MCF 10A (cell line): Measurements from ENCODE around the gene CNOT4. TPM values are rescaled to one million over a fixed set of nuclear protein-coding genes. Genes with fewer than 3 reads are reported as not detected.
"Not testable (repeated sequence)": the region's sequence is repeated elsewhere in the genome, so short reads cannot be mapped to it uniquely, and the experiment has no call there.

Experiments
- BruUV-seq: library from RNA; stranded (reverse); fragments of 400-500 nt; replicated peaks from 2 replicates; lab custom pipeline; 2021; lab: Mats Ljungman, UMichigan
- CTCF ChIA-PET: fragments of 300-600 bp; sonication (Branson Sonifier 250); formaldehyde crosslinking; extraction: SDS; loops from one replicate; lab custom pipeline; 2021; ENCODE audit warnings: antibody characterized with exemption, inconsistent platforms; lab: Yijun Ruan, JAX
- POLR2A ChIA-PET: fragments of 300-600, 350-650 bp; sonication (Branson Sonifier 250); formaldehyde crosslinking; extraction: SDS; loops from one replicate; lab custom pipeline; 2020; ENCODE audit warnings: antibody characterized with exemption, inconsistent platforms; lab: Yijun Ruan, JAX
- DNase-seq: peaks from one replicate; pipeline ENCODE4 v3.0.0-alpha.2; 2018; ENCODE audit not compliant: unreplicated experiment
- H3K27ac Mint-ChIP-seq: one replicate; pipeline ENCODE4 v1.8.0; 2022; ENCODE audit warnings: mild to moderate bottlenecking, low read depth, mixed read lengths; ENCODE audit not compliant: unreplicated experiment
- H3K27me3 Mint-ChIP-seq: one replicate; pipeline ENCODE4 v1.8.0; 2022; ENCODE audit warnings: mixed read lengths; ENCODE audit not compliant: insufficient read depth, unreplicated experiment
- H3K36me3 Mint-ChIP-seq: one replicate; pipeline ENCODE4 v1.8.0; 2022; ENCODE audit warnings: mild to moderate bottlenecking, moderate library complexity, mixed read lengths; ENCODE audit not compliant: insufficient read depth, unreplicated experiment
- H3K4me1 Mint-ChIP-seq: one replicate; pipeline ENCODE4 v1.8.0; 2022; ENCODE audit warnings: mixed read lengths; ENCODE audit not compliant: insufficient read depth, unreplicated experiment
- H3K4me3 Mint-ChIP-seq: one replicate; pipeline ENCODE4 v1.8.0; 2022; ENCODE audit warnings: mild to moderate bottlenecking, moderate library complexity, mixed read lengths; ENCODE audit not compliant: unreplicated experiment
- H3K9me3 Mint-ChIP-seq: one replicate; pipeline ENCODE4 v1.8.0; 2022; ENCODE audit warnings: mixed read lengths; ENCODE audit not compliant: unreplicated experiment
- intact Hi-C: fragments of 100-400 bp; cut with micrococcal nuclease; formaldehyde crosslinking; loops from 2 replicates; pipeline ENCODE4 v1.14.1; 2022
- total RNA-seq: library from RNA; stranded (reverse); gene quantifications from 2 replicates; pipeline ENCODE4 v1.2.3, GENCODE V29; 2022
- TF ChIP-seq, protein P1 (sequence below): fragments of 200-600 bp; IDR thresholded peaks from one replicate; pipeline ENCODE4 v1.8.0; 2022; ENCODE audit warnings: antibody characterized with exemption, mild to moderate bottlenecking; ENCODE audit not compliant: unreplicated experiment

CNOT4 gene
- total RNA-seq, 1 experiment from 2014 or later = 18.5 TPM

DNA sequence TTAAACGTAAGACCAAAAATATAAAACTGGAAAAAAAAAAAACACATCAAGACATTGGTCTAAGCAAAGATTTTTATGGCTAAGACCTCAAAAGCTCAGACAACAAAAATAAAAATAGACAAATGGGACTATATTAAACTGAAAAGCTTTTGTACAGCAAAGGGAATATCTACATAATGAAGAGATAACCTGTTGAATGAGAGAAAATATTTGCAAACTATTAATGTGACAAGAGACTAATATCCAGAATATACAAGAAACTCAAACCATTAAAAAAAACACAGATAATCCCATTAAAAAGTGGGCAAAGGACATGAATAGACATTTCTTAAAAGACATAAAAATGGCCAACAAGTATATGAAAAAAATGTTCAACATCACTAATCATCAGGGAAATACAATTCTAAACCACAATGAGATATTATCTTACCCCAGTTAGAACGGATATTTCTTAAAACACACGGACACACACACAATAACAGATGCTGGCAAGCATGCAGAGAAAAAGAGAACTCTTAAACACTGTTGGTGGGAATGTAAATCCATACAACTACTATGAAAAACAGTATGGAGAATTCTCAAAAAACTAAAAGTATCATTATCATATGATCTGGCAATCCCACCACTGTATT, 28.8 kb downstream of the CNOT4 start:
- POLR2A ChIA-PET = interaction anchor here (1.0 kb wide), 1 partner anchor 17 kb away, joined by 3 read pairs; no protein-coding TSS in a partner anchor
- TF ChIP-seq, protein P1, sequence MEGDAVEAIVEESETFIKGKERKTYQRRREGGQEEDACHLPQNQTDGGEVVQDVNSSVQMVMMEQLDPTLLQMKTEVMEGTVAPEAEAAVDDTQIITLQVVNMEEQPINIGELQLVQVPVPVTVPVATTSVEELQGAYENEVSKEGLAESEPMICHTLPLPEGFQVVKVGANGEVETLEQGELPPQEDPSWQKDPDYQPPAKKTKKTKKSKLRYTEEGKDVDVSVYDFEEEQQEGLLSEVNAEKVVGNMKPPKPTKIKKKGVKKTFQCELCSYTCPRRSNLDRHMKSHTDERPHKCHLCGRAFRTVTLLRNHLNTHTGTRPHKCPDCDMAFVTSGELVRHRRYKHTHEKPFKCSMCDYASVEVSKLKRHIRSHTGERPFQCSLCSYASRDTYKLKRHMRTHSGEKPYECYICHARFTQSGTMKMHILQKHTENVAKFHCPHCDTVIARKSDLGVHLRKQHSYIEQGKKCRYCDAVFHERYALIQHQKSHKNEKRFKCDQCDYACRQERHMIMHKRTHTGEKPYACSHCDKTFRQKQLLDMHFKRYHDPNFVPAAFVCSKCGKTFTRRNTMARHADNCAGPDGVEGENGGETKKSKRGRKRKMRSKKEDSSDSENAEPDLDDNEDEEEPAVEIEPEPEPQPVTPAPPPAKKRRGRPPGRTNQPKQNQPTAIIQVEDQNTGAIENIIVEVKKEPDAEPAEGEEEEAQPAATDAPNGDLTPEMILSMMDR = no peak

DNA sequence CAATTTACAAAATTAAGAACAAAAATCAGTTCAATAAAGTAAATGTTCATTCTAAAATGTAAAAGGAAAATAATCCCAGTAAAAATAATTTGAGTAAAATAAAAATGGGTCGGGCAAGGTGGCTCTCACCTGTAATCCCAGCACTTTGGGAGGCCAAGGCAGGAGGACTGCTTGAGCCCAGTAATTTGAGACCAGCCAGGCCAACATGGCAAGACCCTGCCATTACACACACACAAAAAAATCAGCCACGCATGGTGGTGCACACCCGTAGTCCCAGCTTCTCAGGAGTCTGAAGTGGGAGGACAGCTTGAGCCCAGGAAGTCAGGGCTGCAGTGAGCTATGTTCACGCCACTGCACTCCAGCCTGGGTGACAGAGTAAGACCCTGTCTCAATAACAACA, 34.4 kb downstream of the CNOT4 start:
- no TSS peak for BruUV-seq
- ChIA-PET CTCF (interaction anchor here (1.1 kb wide), 1 partner anchor 19 kb away, joined by 3 read pairs; no protein-coding TSS in a partner anchor), POLR2A (interaction anchor here (0.7 to 0.9 kb wide), 2 partner anchors 32 to 90 kb away, joined by 3 to 4 read pairs; no protein-coding TSS in a partner anchor)

More for the DNA sequence above, 28.8 kb downstream of the CNOT4 start:
- no peak overlapping the region for H3K27ac Mint-ChIP-seq
- CTCF ChIA-PET = no interaction called here
- intact Hi-C loops = no loop called here
- BruUV-seq = no TSS peak
- H3K4me3 Mint-ChIP-seq = no peak overlapping the region
- no peaks in the 10 kb centered on the region for H3K9me3 Mint-ChIP-seq
- no peaks in the 10 kb centered on the region for H3K27me3 Mint-ChIP-seq
- peaks cover 5% of the 10 kb centered on the region for H3K4me1 Mint-ChIP-seq
- peaks cover 14% of the 10 kb centered on the region for H3K36me3 Mint-ChIP-seq
- DNase-seq = no peak

DNA sequence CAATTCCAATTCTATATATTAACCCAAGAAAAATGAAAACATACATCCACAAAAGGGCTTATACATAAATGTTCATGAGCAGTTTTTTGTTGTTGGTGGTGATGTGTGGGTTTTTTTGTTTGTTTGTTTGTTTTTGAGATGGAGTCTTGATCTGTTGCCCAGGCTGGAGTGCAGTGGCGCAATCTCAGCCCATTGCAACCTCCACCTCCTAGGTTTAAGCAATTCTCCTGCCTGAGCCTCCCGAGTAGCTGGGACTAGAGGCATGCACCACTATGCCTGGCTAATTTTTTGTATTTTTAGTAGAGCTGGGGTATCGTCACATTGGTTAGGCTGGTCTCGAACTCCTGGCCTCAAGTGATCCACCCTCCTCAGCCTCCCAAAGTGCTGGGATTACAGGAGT, 40.2 kb downstream of the CNOT4 start:
- H3K4me3 Mint-ChIP-seq, H3K9me3 Mint-ChIP-seq, BruUV-seq, POLR2A ChIA-PET, H3K27ac Mint-ChIP-seq, DNase-seq, H3K27me3 Mint-ChIP-seq, H3K4me1 Mint-ChIP-seq, intact Hi-C loops, H3K36me3 Mint-ChIP-seq: not testable (repeated sequence)
- CTCF ChIA-PET = interaction anchor here (0.6 kb wide), 1 partner anchor 14 kb away, joined by 3 read pairs; no protein-coding TSS in a partner anchor

More for the DNA sequence above, 34.4 kb downstream of the CNOT4 start:
- peaks cover 9% of the 10 kb centered on the region for H3K36me3 Mint-ChIP-seq
- intact Hi-C loops = no loop called here
- H3K9me3 Mint-ChIP-seq = no peaks in the 10 kb centered on the region
- no peaks in the 10 kb centered on the region for H3K27me3 Mint-ChIP-seq
- H3K4me3 Mint-ChIP-seq = no peak overlapping the region
- H3K4me1 Mint-ChIP-seq = peaks cover 6% of the 10 kb centered on the region
- H3K27ac Mint-ChIP-seq = no peak overlapping the region
- no peak for DNase-seq
- TF ChIP-seq, protein P1 = no peak

DNA sequence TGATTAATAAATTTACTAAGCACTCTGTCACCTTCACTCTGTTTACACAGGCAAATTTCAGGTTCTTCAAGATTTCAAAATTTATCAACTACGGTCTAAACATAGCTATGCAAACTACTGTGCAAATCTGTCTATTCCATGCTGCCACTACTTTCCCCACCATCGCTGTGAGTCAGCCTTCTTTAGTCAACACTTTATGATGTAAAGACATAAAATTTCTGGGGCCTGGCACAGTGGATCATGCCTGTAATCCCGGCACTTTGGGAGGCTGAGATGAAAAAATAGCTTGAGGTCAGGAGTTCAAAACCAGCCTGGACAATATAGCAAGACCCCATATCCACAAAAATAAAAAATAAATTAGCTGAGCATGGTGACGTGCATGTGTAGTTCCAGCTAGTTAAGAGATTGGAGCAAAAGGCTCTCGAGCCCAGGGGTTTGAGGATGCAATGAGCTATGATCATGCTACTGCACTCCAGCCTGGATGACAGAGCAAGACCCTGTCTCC, 42.6 kb downstream of the CNOT4 start:
- DNase-seq = peak; percentile 15
- Mint-ChIP-seq H3K4me1 (no peaks in the 10 kb centered on the region), H3K36me3 (peaks cover 5% of the 10 kb centered on the region), H3K9me3 (no peaks in the 10 kb centered on the region), H3K27me3 (no peaks in the 10 kb centered on the region), H3K27ac (no peak overlapping the region), H3K4me3 (no peak overlapping the region)
- intact Hi-C loops = no loop called here
- BruUV-seq = no TSS peak
- TF ChIP-seq, protein P1 = no peak
- ChIA-PET CTCF (interaction anchor here (0.6 to 0.7 kb wide), 2 partner anchors 8 to 118 kb away, joined by 3 read pairs; no protein-coding TSS in a partner anchor), POLR2A (interaction anchor here (0.7 to 1.3 kb wide), 3 partner anchors 9 to 1562 kb away, joined by 3 read pairs; no protein-coding TSS in a partner anchor)
